OCI-M1 (cell line): ENCODE results near the gene ZDHHC14.
"Not testable (repeated sequence)": the region's sequence is repeated elsewhere in the genome, so short reads cannot be mapped to it uniquely, and the experiment has no call there.

Experiments used
- DNase-seq: peaks from one replicate; lab custom pipeline; 2025; lab: John Stamatoyannopoulos, UW

The ZDHHC14 gene

GRCh38 chr6:157571950-157572349, 191.0 kb downstream of the ZDHHC14 start:
- DNase-seq: no peak

GRCh38 chr6:157574851-157575424, 193.9 kb downstream of the ZDHHC14 start:
- no peak for DNase-seq

- no peak for DNase-seq
These were observed 194.6 kb downstream of the ZDHHC14 start for GRCh38 chr6:157575436-157576145.

DNA sequence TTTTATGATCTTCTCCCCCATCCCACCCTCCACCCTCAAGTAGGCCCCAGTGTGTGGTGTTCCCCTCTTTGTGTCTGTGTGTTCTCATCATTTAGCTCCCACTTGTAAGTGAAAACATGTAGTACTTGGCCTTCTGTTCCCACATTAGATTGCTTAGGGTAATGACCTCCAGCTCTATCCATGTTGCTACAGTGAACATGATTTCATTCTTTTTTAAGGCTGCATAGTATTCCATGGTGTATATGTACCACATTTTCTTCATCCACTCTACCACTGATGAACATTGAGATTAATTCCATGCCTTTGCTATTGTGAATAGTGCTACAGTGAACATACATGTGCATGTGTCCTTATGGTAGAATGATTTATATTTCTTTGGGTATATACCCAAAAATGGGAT, 196.0 kb downstream of the ZDHHC14 start:
- not testable (repeated sequence) for DNase-seq

GRCh38 chr6:157578527-157578926, 197.5 kb downstream of the ZDHHC14 start:
- not testable (repeated sequence) for DNase-seq

DNA sequence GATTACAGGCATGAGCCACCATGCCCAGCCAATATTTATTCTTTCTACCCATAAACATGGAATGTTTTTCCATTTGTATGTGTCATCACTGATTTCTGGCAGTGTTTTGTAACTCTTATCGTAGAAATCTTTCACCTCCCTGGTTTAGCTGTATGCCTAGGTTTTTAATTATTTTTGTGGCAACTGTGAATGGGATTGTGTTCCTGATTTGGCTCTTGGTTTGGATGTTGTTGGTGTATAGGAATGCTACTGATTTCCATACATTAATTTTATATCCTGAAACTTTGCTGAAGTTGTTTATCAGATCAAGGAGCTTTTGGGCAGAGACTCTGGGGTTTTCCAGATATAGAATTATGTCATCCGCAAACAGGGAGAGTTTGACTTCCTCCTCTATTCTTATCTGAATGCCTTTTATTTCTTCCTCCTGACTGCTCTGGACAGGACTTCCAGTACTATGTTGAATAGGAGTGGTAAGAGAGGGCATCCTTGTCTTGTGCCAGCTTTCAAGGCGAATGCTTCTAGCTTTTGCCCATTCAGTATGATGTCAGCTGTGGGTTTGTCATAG, 198.6 kb downstream of the ZDHHC14 start:
- DNase-seq: peak; percentile 59

DNA sequence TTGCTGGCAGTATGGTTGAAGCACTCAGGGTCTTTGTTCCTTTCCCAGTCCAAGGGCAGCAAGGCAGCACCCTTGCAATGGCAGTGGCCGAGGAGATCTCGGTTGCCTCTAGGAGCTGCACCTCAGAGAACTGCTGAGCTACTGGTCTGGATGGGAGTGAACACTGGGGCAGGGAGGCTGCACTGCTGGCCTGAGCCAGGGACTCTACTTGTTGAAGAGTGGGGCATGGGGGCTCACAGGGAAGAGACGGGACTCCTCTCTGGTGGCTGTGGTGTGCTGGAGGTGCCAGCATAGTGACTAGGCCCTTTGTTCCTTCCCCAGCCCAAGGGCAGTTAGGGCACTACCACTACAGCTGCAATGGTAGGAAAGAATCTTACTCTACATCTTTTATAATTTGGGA, 203.0 kb downstream of the ZDHHC14 start:
- no peak for DNase-seq

DNA sequence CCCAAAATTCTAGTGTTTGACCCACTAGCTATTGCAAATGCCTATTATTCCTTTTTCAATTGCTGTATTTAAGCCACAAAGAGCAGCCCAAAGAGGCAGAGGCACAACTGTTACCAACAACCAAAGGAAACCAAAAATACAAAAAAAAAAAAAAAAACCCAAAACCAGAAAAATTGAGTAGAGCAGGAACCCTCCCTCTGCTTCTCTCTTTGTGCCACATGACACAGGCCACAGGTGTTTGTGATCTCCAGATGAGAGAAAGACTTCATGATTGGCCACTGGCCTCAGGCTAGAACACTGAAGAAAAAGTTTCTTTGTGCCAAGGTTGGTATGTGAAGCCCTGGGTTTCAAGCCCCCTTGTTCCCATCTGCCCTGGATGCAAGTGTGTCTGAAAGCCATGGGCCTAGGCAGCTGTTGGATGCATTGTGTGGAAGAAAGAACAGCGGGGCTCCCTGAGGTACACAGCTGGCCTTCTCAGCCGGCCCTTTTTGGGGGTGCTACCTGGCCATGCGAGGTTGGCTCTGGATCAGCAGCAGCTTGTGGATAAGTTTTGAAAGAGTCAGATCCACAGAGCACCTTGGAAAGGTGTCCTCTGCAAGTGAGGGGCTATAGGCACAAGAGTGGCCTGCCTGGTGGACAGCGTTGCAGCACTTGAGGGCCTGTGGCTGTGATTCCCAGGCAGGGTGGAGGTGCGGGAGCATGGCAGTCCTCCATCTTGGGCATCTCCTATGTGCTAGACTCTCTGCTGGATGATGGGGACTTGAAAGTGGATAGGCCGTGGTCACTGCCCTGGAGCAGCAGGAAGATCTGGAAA, 204.5 kb downstream of the ZDHHC14 start:
- no peak for DNase-seq

GRCh38 chr6:157586088-157586414, 205.1 kb downstream of the ZDHHC14 start:
- no peak for DNase-seq

- no peak for DNase-seq
These were observed 205.6 kb downstream of the ZDHHC14 start for GRCh38 chr6:157586476-157587126.

DNA sequence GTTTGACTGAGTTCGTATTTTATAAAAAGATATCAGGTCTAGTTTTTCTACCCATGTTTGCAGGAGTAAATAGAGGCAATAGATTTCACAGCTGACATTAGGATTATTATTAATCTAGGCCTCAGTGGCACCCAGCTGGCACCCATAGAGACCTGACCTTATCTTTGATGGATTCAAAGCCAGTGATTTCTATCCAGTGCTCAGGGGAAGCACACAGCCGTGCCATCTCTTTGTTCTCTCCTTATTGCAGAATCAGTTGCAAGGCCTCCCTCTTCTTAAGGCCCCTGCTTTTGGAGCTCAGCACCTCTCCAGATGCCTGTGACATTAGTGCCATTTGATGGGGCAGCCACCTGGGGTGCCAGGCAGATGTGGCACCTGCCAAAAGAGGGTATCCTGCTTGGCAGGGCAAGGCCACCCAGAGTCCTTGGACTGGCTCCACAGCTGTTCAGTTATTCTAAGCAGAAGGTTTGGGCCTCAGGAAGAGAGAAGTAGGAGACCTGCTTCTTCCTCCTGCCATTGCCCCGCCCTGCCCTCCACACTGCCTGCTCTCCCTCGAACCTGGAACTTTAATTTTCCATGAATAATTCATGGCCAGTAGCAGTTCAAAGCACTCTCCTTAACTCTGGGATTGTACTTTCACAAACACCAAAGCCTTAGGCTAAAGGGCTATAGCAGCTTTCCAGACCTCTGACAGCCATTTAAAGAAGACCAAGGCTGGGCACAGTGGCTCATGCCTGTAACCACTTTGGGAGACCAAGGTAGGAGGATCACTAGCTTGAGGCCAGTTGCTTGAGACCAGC, 206.3 kb downstream of the ZDHHC14 start:
- no peak for DNase-seq

DNA sequence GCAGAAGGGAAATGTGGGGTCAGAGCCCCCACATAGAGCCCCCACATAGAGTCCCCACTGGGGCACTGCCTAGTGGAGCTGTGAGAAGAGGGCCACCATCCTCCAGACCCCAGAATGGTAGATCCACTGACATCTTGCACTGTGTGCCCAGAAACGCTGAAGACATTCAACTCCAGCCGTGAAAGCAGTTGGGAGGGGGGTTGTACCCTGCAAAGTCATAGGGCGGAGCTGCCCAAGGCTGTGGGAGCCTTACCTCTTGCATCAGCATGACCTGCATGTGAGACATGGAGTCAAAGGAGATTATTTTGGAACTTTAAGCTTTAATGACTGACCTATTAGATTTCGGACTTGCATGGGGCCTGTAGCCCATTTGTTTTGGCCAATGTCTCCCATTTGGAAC, 209.7 kb downstream of the ZDHHC14 start:
- not testable (repeated sequence) for DNase-seq

GRCh38 chr6:157592541-157592940, 211.6 kb downstream of the ZDHHC14 start:
- DNase-seq: no peak

GRCh38 chr6:157592980-157593379, 212.0 kb downstream of the ZDHHC14 start:
- no peak for DNase-seq

DNA sequence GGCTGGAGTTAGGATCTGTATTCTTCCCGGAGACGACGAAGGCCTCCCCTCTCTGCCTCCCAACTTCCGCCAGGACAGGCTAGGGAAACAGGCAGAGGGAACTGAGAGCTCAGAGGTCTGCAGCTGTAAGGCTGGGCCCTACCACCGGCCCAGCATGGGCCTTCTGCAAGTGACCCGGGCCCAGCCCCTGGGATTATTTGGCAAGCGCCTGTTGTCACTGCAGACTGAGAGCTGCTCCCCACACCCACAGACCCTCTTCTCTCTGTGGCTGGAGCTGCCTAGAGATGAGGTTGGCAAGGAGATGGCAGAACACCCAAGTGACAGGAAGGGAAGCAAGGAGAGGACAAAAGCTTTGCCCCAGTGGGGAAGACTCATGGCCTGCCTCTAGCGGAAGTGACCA, 212.6 kb downstream of the ZDHHC14 start:
- no peak for DNase-seq

- no peak for DNase-seq
These were observed 213.3 kb downstream of the ZDHHC14 start for GRCh38 chr6:157594292-157594691.

- no peak for DNase-seq
These were observed 214.8 kb downstream of the ZDHHC14 start for GRCh38 chr6:157595768-157596167.

DNA sequence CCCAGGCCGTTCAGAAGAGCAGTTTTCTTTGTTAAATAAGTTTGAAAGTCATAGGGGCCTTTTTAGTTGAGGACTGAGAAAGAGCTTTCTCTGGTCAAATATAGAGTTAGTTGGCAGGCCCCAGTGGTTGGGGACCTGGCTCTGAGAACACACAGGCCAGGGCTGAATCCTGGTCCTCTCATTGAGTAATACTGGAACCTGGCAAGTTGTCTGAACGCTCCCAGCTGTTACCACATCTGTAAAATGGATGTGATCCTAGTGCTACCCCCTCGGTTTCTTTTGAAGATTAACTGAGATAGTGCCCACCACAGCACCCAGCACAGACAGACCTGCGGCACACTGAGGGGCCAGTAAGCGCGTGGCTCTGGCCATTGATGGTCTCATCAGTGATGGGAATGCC, 215.5 kb downstream of the ZDHHC14 start:
- DNase-seq: no peak

GRCh38 chr6:157596886-157597285, 215.9 kb downstream of the ZDHHC14 start:
- DNase-seq: no peak

- DNase-seq: peak; percentile 70
These were observed 216.7 kb downstream of the ZDHHC14 start for GRCh38 chr6:157597461-157598312.

DNA sequence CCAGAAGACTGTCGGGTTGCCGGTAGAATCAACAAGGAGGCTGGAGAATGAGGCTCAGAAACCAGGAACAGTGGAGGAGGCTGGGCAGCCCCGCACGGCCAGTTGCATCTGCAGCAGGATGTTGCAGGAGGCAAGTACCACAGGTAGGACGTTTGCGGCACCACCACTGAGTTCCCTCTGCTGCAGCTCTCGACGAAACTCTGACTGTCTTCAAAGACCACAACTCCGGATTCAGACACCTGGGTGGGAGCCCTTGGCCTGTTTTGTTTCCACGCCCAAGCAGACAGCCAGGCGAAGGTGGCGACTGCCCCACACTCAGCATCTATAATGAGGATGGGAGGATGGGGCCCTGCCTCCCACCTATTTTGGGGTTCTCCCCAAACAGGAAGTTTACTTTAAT, 218.2 kb downstream of the ZDHHC14 start:
- DNase-seq: no peak
